Adipose tissue (tissue), 3 donors: ENCODE results near the gene NOS1. TPM values are rescaled to one million over a fixed set of nuclear protein-coding genes. Genes with fewer than 3 reads are reported as not detected.

Experiments
- H3K27ac ChIP-seq: one replicate; pipeline ENCODE4 v1.5.1; 2013; ENCODE audit warnings: low read depth, low read length
- WGBS, 3 donors: extraction: QIAGEN DNeasy Blood & Tissue Kit; methylation state at CpG; one replicate each; pipeline ENCODE4 v1.1.7; 2013; 5-methylcytosine and 5-hydroxymethylcytosine counted together
- polyA plus RNA-seq, 3 donors: library from polyadenylated mRNA; stranded (reverse); fragments of 200-250 nt; gene quantifications; one replicate each; pipeline ENCODE4 v1.2.3, GENCODE V29; 2013
- donor health status: healthy with polysubstance abuse.
- donor health status: Bipolar disorder and iron deficiency.
- donor health status: healthy.

Gene NOS1
- polyA plus RNA-seq, 3 donors = under 0.01 to 0.13 (median 0.04) TPM

GRCh38 chr12:117168976-117169375 lies 192.4 kb downstream of the NOS1 start:
- 67 to 98% (median 83%) methylated on average over 3 of the region's 3 CpGs for WGBS, 3 donors
- no peak overlapping the region for H3K27ac ChIP-seq

GRCh38 chr12:117167769-117168168 lies 193.7 kb downstream of the NOS1 start:
- WGBS, 3 donors = 92 to 95% (median 93%) methylated on average over 4 of the region's 4 CpGs
- H3K27ac ChIP-seq = no peak overlapping the region

- H3K27ac ChIP-seq = no peak overlapping the region
- WGBS, 3 donors = 87 to 95% (median 89%) methylated on average over 4 of the region's 4 CpGs
Observed at GRCh38 chr12:117166107-117166506, 195.3 kb downstream of the NOS1 start.

- no peak overlapping the region for H3K27ac ChIP-seq
- 28 to 79% (median 75%) methylated on average over 5 of the region's 5 CpGs for WGBS, 3 donors
Observed at GRCh38 chr12:117165342-117165741, 196.1 kb downstream of the NOS1 start.

GRCh38 chr12:117162633-117163032 lies 198.8 kb downstream of the NOS1 start:
- WGBS, 3 donors = 62 to 90% (median 80%) methylated on average over 7 of the region's 7 CpGs
- H3K27ac ChIP-seq = no peak overlapping the region

- 93 to 94% (median 93%) methylated on average over 8 of the region's 8 CpGs for WGBS, 3 donors
- H3K27ac ChIP-seq = no peak overlapping the region
Observed at GRCh38 chr12:117162167-117162539, 199.3 kb downstream of the NOS1 start.

- 74 to 82% (median 76%) methylated on average over 10 of the region's 10 CpGs for WGBS, 3 donors
- no peak overlapping the region for H3K27ac ChIP-seq
Observed at GRCh38 chr12:117161460-117162166, 199.8 kb downstream of the NOS1 start.

GRCh38 chr12:117159674-117160073 lies 201.8 kb downstream of the NOS1 start:
- 87 to 94% (median 89%) methylated on average over 9 of the region's 9 CpGs for WGBS, 3 donors
- no peak overlapping the region for H3K27ac ChIP-seq

- H3K27ac ChIP-seq = no peak overlapping the region
- WGBS, 3 donors = 70 to 88% (median 77%) methylated on average over 7 of the region's 7 CpGs
Observed at GRCh38 chr12:117158911-117159553, 202.4 kb downstream of the NOS1 start.

Other genes starting within 250 kb of the NOS1 start
- 10 to 100 TPM; 10.3 to 10.7 (median 10.6) TPM for gene FBXO21, start 171.2 kb downstream of the NOS1 start, polyA plus RNA-seq